22Rv1 (cell line): ENCODE results near the gene CBX2.

Source experiments
- H3K27ac ChIP-seq: fragments of 450-650 bp; 2 replicates; pipeline ENCODE4 v1.5.1; 2017
- ZFX ChIP-seq: fragments of 450-650 bp; IDR thresholded peaks from 2 replicates; pipeline ENCODE4 v1.6.1; 2017; ENCODE audit warnings: antibody characterized with exemption, borderline replicate concordance
- TF ChIP-seq, protein P1 (sequence below): fragments of 450-650 bp; IDR thresholded peaks from 2 replicates; pipeline ENCODE4 v1.5.1; 2017; ENCODE audit warnings: mild to moderate bottlenecking

CBX2 gene

DNA sequence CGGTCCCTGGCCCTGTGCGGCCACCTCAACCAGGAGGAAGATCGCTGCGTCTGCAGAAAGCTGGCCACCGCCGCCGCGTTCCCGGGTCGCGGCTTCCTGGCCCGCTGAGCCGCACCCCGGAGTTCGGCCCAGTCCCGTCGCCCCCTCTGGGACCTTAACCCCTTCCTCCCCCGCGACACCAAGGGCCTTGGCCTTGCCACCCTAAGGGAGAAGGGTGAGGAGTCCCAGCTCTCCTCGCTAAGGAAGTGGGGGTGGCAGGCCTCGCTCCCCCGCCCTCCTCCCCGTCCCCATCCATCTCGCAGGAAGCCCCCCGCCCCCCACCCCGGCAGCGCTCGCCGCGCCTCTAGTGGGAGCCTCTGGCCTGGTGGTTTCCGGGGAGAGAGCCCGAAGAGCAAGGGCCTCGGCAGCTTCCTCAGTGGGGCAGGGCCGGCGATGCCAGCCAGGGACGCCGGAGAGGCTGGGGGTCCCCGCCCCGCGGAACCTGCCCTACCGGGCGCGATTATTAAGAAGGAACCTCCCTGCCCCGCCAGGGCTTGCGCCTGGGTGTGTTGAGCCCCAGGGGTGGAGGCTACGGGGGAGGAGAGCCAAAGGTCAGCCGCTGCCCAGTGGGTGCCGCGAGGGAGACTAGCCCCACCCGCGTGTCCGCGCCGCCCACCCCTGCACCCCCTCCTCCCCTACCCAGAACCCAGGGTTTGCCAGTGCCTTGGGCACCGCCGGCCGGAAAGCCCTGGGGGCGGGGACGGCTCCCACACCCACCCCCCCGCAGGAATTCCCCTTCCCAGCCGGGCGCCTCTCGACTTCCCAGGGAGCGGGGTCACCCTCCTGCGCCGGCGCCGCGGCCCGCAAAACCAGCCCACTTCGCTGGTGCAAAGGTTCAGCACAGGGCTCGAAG is 54.5 kb downstream of the CBX2 start:
- peak overlapping the region; percentile 93 for H3K27ac ChIP-seq
- no peak for TF ChIP-seq ZFX
- TF ChIP-seq, protein P1, sequence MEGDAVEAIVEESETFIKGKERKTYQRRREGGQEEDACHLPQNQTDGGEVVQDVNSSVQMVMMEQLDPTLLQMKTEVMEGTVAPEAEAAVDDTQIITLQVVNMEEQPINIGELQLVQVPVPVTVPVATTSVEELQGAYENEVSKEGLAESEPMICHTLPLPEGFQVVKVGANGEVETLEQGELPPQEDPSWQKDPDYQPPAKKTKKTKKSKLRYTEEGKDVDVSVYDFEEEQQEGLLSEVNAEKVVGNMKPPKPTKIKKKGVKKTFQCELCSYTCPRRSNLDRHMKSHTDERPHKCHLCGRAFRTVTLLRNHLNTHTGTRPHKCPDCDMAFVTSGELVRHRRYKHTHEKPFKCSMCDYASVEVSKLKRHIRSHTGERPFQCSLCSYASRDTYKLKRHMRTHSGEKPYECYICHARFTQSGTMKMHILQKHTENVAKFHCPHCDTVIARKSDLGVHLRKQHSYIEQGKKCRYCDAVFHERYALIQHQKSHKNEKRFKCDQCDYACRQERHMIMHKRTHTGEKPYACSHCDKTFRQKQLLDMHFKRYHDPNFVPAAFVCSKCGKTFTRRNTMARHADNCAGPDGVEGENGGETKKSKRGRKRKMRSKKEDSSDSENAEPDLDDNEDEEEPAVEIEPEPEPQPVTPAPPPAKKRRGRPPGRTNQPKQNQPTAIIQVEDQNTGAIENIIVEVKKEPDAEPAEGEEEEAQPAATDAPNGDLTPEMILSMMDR: no peak

DNA sequence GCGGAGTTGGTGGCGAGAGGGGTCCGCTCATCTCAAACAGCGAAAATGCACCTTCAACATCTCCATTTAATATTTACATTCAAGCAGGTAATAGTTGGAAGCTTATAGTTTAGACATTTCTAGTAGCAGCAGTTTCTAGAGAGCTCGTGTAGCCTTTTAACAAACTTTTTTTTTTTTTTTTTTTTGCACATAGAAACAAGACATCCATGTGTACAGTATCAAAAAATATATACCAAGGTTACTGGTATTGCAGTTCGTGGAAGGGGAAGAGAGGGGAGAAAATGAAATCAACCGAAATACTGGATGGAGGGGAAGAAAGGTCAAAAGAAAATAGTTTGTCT is 55.1 kb downstream of the CBX2 start:
- H3K27ac ChIP-seq: peak overlapping the region; percentile 93
- TF ChIP-seq ZFX: no peak
- TF ChIP-seq, protein P1: no peak

DNA sequence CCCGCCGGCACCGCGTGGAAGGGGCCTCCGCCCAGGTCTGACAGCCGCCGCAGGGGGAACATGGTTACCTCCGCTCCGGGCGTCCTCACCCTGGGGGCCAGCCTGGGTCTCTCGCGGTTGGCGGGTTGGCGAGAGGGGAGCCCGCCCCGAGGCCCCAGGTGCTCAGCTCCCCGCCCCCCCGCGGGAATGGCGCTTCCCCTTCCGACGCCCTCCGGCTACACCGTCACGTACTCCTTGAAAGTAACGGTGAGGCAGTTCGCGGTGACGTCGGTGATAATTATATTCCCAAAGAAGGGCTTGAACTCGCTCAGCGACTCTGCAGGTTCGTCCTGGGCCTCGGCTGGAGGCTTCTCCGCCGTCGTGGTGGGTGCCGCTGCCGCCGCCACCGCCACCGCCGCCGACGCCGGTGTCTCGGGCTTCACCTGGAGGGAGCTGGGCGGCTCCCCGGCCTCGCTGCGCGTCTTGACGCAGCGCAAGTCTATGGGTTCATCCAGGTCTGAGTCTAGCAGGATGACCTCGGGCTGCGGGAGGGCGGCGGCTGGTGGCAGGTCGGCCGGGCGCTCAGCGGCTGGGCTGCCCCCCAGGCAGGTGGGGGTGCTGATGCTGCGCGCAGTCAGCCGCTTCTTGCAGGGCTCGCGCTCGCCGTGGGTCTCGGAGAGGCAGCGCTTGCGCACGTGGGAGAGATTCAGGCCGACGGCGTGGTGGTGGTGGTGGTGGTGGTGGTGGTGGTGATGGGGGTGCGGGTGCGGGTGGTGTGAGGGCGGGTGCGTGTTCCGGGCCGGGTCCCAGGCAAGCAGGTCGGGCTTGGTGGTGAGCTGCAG is 56.0 kb downstream of the CBX2 start:
- H3K27ac ChIP-seq: peak overlapping the region; percentile 93
- TF ChIP-seq, protein P1: no peak
- no peak for TF ChIP-seq ZFX

DNA sequence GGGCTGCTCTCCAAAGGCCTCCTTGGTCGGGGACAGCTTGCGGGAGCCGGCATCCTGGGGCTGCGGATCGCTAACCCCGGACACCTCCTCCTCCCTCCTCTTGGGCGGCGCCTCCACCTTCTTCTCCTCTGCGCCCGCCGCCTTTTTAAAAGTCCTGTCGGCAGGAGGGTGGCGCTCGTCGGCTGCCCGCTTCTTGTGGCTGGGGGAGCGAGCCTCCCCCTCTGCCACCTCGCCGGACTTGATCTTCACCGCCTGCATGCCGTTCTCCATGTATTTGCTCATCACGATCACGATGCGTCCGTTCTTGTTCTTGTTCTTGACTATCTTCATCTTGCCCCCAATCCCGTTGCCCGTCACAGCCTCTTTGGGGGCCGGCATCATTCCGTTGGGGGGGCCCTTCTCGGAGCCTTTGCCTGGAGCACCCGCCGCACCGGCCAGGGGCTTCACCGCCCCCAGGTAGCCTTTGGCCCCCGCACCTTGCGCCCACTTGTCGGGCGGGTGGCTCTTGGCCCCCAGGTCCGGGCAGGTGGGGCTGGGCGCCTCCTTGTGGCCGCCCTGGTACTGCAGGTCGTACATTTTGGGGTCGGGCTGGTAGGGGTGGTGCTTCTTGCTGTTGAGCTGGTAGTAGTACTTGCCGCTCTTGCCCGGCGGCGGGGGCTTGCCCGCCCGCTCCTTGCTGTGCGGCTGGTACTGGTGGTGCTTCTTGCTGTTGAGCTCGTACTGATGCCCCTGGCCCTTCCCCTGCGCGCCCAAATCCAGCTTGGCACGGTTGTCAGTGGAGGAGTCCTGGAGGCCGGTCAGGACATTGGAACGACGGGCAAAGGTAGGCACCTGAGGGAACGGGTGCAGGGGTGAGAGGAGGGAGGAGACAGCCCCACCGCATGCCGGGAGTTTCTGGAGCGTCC is 56.9 kb downstream of the CBX2 start:
- TF ChIP-seq ZFX: no peak
- TF ChIP-seq, protein P1: peak; percentile 90
- peak overlapping the region; percentile 93 for H3K27ac ChIP-seq

DNA sequence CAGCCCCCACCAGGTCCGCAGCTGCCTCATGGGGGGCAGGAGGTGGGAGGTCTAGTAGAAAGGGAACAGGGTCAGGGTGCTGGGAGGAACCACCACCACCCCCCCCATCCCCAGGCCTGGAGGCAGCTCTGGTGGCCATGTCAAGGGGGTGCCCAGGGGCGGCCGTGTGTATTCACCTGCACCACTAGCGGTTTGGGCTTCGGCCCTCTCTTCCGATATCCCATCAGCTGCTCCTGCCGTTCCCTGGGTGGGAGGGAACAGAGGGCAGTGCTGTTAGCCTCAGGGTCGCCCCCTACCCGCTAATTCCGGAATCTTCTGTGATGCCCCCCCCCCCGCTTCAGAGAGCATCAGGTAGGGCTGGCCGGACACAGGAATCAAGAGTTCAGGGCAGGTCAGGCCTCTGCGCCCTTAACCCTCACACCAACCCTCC is 57.5 kb downstream of the CBX2 start:
- H3K27ac ChIP-seq: peak overlapping the region; percentile 93
- TF ChIP-seq ZFX: no peak
- TF ChIP-seq, protein P1: no peak

DNA sequence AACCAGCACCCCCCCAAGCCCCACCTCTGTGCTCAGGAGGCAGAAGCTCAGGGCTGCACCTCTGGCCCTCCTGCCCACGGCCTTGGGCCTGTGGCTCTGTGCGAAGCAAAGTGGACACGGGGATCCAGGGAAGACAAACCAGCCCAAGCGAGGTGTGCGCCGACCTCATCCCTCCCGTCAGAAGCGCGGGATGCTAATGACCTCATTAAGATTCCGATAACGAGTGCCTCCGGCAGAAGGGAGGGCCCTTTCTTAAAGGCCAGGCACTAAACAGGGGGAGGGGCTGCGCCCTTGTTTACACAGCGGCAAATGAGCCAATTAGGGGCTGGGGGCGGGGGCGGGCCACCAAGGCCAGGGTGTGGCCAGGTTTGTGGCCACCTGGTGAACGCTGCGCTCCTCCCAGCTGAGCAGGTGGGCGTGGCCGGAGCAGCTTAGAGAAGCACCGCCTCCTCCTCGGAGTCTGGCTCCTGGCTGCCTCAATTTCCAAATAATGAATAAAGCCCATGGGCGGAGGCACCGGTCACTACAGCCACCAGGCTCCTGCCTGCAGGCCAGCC is 58.1 kb downstream of the CBX2 start:
- H3K27ac ChIP-seq: peak overlapping the region; percentile 93
- TF ChIP-seq, protein P1: no peak
- TF ChIP-seq ZFX: no peak
